ENCODE data around the gene DNAJA2. TPM values are rescaled to one million over a fixed set of nuclear protein-coding genes. Genes with fewer than 3 reads are reported as not detected.

Gene DNAJA2
- total and polyA plus RNA-seq, 2 of the 8 experiments (the other 6 are each of a cell fraction or from before 2014, with no cell fraction given): 9.4 to 93.8 TPM

DNA sequence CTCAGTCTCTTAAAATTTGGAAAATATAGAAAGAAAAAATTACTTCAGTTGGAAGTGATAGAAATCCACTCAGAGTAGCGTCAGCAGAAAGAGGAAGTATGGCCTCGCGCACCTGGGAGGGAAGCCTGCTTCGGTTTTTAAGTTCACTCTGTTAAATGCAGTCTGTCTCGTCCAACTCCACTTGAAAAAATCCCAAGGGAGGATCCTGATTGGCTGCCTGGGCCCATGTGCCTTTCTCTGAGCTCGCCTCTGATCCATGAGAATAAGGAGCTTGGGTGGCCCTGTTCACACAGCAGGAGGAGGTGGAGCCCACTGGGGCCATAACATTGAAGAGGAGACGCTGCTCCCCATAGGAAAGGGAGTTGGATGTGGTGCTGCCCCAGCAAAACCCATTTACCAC is 40.7 kb downstream of the DNAJA2 start:
- CTCF ChIA-PET (ENCODE audit: partially characterized antibody): interaction anchor here (0.6 to 1.7 kb wide), 4 partner anchors 38 to 191 kb away, joined by 3 to 6 read pairs (median 3); no protein-coding TSS in a partner anchor
- Histone ChIP-seq H2BK5ac (ENCODE audit: low read depth, low read length) (no peak overlapping the region), H2BK20ac (ENCODE audit: low read length) (no peak overlapping the region), H3K36me3 (ENCODE audit: control insufficient read depth in 2 of 4, insufficient read depth in 4 of 4, low read length in 3 of 4) (peaks cover 0 to 15% (median 12%) of the 10 kb centered on the region in 4 experiments; a peak in 6 of 8 replicates), H3K79me2 (ENCODE audit: control insufficient read depth in 1 of 2, insufficient read depth in 2 of 2, low read length in 2 of 2) (no peaks in the 10 kb centered on the region), H3K4me2 (ENCODE audit: insufficient read depth in 1 of 2, low read depth in 2 of 2, low read length in 2 of 2) (peak overlapping the region in 1 of 2 experiments; percentile 15; a peak in 2 of 4 replicates), H3K56ac (replicated peaks; ENCODE audit: insufficient read length, low read depth, low read length) (no peak overlapping the region), H2AK5ac (ENCODE audit: low read depth, low read length) (no peak overlapping the region), H4K8ac (ENCODE audit: extremely low read depth, insufficient read depth, low read length) (no peak overlapping the region), H3K18ac (ENCODE audit: extremely low read depth, low read length) (no peak overlapping the region), H3K9me3 (ENCODE audit: insufficient read depth in 2 of 2, low read depth in 1 of 2, low read length in 1 of 2) (no peaks in the 10 kb centered on the region), H4K5ac (ENCODE audit: insufficient read length, low read depth, low read length) (no peak overlapping the region), H3K27ac (ENCODE audit: low read depth, low read length) (no peak overlapping the region), H4K91ac (replicated peaks; ENCODE audit: insufficient read length, low read length) (no peak overlapping the region), H2BK15ac (ENCODE audit: low read length) (no peak overlapping the region), H3K27me3 (replicated peaks in 1 of 4; ENCODE audit: control insufficient read depth in 3 of 4, extremely low read depth in 1 of 4, insufficient read depth in 3 of 4, low read length in 3 of 4) (no peaks in the 10 kb centered on the region), H2AFZ (ENCODE audit: low read length) (no peak overlapping the region), H2BK12ac (ENCODE audit: low read depth, low read length) (no peak overlapping the region), H4K20me1 (replicated peaks in 1 of 2; ENCODE audit: control insufficient read depth in 1 of 2, insufficient read depth in 2 of 2, low read length in 2 of 2) (peaks cover 0 to 5% of the 10 kb centered on the region in 2 experiments), H3K4ac (replicated peaks; ENCODE audit: insufficient read length, low read depth, low read length) (no peak overlapping the region), H3K23ac (ENCODE audit: insufficient read length) (no peak overlapping the region), H3K79me1 (ENCODE audit: low read depth, low read length) (no peaks in the 10 kb centered on the region), H3K23me2 (ENCODE audit: low read depth, low read length) (no peaks in the 10 kb centered on the region), H2BK120ac (replicated peaks; ENCODE audit: low read depth, low read length) (no peak overlapping the region), H3K14ac (ENCODE audit: insufficient read length) (no peak overlapping the region), H3K4me3 (ENCODE audit: extremely low read depth in 1 of 4, insufficient read depth in 2 of 4, low read depth in 3 of 4, low read length in 4 of 4) (no peak overlapping the region), H3K4me1 (replicated peaks in 1 of 4; ENCODE audit: control insufficient read depth in 3 of 4, insufficient read depth in 4 of 4, low read length in 3 of 4) (peaks cover 0 to 3% (median 0%) of the 10 kb centered on the region in 4 experiments; a peak in 1 of 7 replicates), H3K9ac (replicated peaks in 1 of 4; ENCODE audit: extremely low read depth in 1 of 4, low read depth in 3 of 4, low read length in 3 of 4) (no peak overlapping the region)
- FAIRE-seq (peak; percentile 7), DNase-seq (ENCODE audit: low read depth in 1 of 2, low spot score in 2 of 2) (peak; percentile 54 to 66)
- POLR2A ChIA-PET (ENCODE audit: partially characterized antibody): interaction anchor here (0.7 to 18.9 kb wide), 10 partner anchors 10 to 89 kb away, joined by 3 to 321 read pairs (median 4); partner anchors contain the start of gene GPT2
- 53% methylated on average over 7 of the region's 7 CpGs; no CpG with 5 or more reads in 1 of the 2 experiments for WGBS, 2 experiments (ENCODE audit: extremely low coverage in 1 of 2, insufficient coverage in 1 of 2, insufficient read length in 1 of 2, insufficient replicate concordance in 2 of 2, low coverage in 1 of 2, low lambda C conversion rate in 2 of 2, missing lambda C conversion rate in 1 of 2)
- TF ChIP-seq, protein P1, sequence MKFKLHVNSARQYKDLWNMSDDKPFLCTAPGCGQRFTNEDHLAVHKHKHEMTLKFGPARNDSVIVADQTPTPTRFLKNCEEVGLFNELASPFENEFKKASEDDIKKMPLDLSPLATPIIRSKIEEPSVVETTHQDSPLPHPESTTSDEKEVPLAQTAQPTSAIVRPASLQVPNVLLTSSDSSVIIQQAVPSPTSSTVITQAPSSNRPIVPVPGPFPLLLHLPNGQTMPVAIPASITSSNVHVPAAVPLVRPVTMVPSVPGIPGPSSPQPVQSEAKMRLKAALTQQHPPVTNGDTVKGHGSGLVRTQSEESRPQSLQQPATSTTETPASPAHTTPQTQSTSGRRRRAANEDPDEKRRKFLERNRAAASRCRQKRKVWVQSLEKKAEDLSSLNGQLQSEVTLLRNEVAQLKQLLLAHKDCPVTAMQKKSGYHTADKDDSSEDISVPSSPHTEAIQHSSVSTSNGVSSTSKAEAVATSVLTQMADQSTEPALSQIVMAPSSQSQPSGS (IDR thresholded peaks at IDR 0.05; ENCODE audit: low read length): no peak
- TF ChIP-seq GABPA (IDR thresholded peaks at IDR 0.05; ENCODE audit: borderline replicate concordance, insufficient read depth, low read length): no peak
- TF ChIP-seq RFX5 (IDR thresholded peaks at IDR 0.05; ENCODE audit: borderline replicate concordance, low read depth, low read length): no peak
- TF ChIP-seq POLR2A (IDR thresholded peaks at IDR 0.05; ENCODE audit: control extremely low read depth in 1 of 2, low read depth in 2 of 2, low read length in 2 of 2): 0 out of 3 replicates have a peak, but pooled peaks of 1 of the 2 experiments have one; percentile 32
- TF ChIP-seq, protein P2, sequence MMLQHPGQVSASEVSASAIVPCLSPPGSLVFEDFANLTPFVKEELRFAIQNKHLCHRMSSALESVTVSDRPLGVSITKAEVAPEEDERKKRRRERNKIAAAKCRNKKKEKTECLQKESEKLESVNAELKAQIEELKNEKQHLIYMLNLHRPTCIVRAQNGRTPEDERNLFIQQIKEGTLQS (IDR thresholded peaks at IDR 0.05; ENCODE audit: insufficient read depth, low read depth, low read length): peak; percentile 61; the same call in 1 of the 2 replicates
- TF ChIP-seq NANOG (IDR thresholded peaks at IDR 0.05; ENCODE audit: insufficient read depth, low read depth, low read length, poor library complexity, severe bottlenecking): no peak
- TF ChIP-seq TAF7 (optimal IDR thresholded peaks at IDR 0.05; ENCODE audit: borderline replicate concordance, low read depth, low read length): no peak
- TF ChIP-seq, protein P3, sequence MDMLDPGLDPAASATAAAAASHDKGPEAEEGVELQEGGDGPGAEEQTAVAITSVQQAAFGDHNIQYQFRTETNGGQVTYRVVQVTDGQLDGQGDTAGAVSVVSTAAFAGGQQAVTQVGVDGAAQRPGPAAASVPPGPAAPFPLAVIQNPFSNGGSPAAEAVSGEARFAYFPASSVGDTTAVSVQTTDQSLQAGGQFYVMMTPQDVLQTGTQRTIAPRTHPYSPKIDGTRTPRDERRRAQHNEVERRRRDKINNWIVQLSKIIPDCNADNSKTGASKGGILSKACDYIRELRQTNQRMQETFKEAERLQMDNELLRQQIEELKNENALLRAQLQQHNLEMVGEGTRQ (IDR thresholded peaks at IDR 0.05; ENCODE audit: low read length): peak; percentile 90
- no peak for TF ChIP-seq RAD21 (IDR thresholded peaks at IDR 0.05 in 1 of 2, conservative IDR thresholded peaks at IDR 0.05 in 1 of 2; ENCODE audit: low read depth in 2 of 2, low read length in 2 of 2)

Data from H1 (cell line).